Stimulated activated CD4-positive, alpha-beta T cell treated with anti-CD3 and anti-CD28 coated beads, Interleukin-2, amount 100 ng/mL, for 4 hours (primary cell): ENCODE data around the gene C1QTNF3.
A peak's percentile ranks its signal among the peaks of the same experiment; 100 is the strongest.
"Not testable (repeated sequence)": the region's sequence is repeated elsewhere in the genome, so short reads cannot be mapped to it uniquely, and the experiment has no call there.

Source experiments
- DNase-seq: peaks from one replicate; pipeline ENCODE4 v3.0.0-alpha.2; 2020; ENCODE audit warnings: low read depth

Gene C1QTNF3

GRCh38 chr5:34022121-34022705, 20.8 kb downstream of the C1QTNF3 start:
- no peak for DNase-seq

- no peak for DNase-seq
Measured at GRCh38 chr5:34021334-34021733, 21.7 kb downstream of the C1QTNF3 start.

GRCh38 chr5:34020726-34021125, 22.3 kb downstream of the C1QTNF3 start:
- no peak for DNase-seq

GRCh38 chr5:34017254-34017653, 25.8 kb downstream of the C1QTNF3 start:
- DNase-seq: no peak

GRCh38 chr5:34016750-34017149, 26.3 kb downstream of the C1QTNF3 start:
- DNase-seq: no peak

GRCh38 chr5:34016222-34016621, 26.8 kb downstream of the C1QTNF3 start:
- no peak for DNase-seq

- no peak for DNase-seq
Measured at GRCh38 chr5:34015120-34015822, 27.7 kb downstream of the C1QTNF3 start.

- no peak for DNase-seq
Measured at GRCh38 chr5:34014626-34015025, 28.4 kb downstream of the C1QTNF3 start.

- no peak for DNase-seq
Measured at GRCh38 chr5:34013547-34013946, 29.5 kb downstream of the C1QTNF3 start.

GRCh38 chr5:34012791-34013190, 30.2 kb downstream of the C1QTNF3 start:
- DNase-seq: no peak

- no peak for DNase-seq
Measured at GRCh38 chr5:34011536-34011935, 31.5 kb downstream of the C1QTNF3 start.

GRCh38 chr5:34010146-34010545, 32.9 kb downstream of the C1QTNF3 start:
- DNase-seq: not testable (repeated sequence)

GRCh38 chr5:34009610-34010009, 33.4 kb downstream of the C1QTNF3 start:
- DNase-seq: no peak

GRCh38 chr5:34008802-34009201, 34.2 kb downstream of the C1QTNF3 start:
- DNase-seq: no peak

GRCh38 chr5:34007621-34008600, 35.1 kb downstream of the C1QTNF3 start, which contains the start of gene AMACR:
TSS of gene AMACR (minus strand) at chr5:34008050. CDS start at chr5:34008019, 31 bp downstream.
- DNase-seq: peak; percentile 84

- no peak for DNase-seq
Measured at GRCh38 chr5:34007201-34007620, 35.8 kb downstream of the C1QTNF3 start.

- no peak for DNase-seq
Measured at GRCh38 chr5:34005681-34006080, 37.3 kb downstream of the C1QTNF3 start.

GRCh38 chr5:34005211-34005610, 37.8 kb downstream of the C1QTNF3 start:
- DNase-seq: no peak

GRCh38 chr5:34003941-34004340, 39.1 kb downstream of the C1QTNF3 start:
- DNase-seq: no peak

- no peak for DNase-seq
Measured at GRCh38 chr5:34002629-34003328, 40.2 kb downstream of the C1QTNF3 start.

GRCh38 chr5:34001241-34001841, 41.7 kb downstream of the C1QTNF3 start:
- DNase-seq: no peak

- DNase-seq: no peak
Measured at GRCh38 chr5:33999978-34000377, 43.0 kb downstream of the C1QTNF3 start.
